ENCODE data around the gene OR8U1.

DNA sequence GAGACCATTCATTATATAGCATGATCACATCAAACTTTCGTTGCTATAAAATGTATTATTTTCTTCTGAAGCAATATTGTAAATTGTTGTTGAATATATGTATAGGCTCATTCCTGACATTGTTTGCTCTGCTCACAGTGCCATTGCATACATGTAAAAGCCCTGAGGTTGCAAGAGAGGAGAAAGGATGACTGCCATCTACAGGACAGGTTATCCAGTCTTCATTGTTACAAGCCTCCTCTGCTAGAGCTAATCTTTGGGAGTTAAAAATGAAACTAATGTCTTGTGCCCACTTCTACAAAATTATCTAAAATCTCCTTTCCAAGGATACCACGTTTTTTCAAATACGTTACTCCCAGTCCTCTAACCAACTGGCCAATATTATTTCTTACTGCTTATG is 20.6 kb downstream of the OR8U1 start:
- no peak for TF ChIP-seq POLR2AphosphoS5 (IDR thresholded peaks at IDR 0.05; ENCODE audit: low read depth, low read length)
- TF ChIP-seq, protein P1, sequence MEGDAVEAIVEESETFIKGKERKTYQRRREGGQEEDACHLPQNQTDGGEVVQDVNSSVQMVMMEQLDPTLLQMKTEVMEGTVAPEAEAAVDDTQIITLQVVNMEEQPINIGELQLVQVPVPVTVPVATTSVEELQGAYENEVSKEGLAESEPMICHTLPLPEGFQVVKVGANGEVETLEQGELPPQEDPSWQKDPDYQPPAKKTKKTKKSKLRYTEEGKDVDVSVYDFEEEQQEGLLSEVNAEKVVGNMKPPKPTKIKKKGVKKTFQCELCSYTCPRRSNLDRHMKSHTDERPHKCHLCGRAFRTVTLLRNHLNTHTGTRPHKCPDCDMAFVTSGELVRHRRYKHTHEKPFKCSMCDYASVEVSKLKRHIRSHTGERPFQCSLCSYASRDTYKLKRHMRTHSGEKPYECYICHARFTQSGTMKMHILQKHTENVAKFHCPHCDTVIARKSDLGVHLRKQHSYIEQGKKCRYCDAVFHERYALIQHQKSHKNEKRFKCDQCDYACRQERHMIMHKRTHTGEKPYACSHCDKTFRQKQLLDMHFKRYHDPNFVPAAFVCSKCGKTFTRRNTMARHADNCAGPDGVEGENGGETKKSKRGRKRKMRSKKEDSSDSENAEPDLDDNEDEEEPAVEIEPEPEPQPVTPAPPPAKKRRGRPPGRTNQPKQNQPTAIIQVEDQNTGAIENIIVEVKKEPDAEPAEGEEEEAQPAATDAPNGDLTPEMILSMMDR (IDR thresholded peaks at IDR 0.05): no peak; the same call in 1 of the 2 replicates
- TF ChIP-seq, protein P2, sequence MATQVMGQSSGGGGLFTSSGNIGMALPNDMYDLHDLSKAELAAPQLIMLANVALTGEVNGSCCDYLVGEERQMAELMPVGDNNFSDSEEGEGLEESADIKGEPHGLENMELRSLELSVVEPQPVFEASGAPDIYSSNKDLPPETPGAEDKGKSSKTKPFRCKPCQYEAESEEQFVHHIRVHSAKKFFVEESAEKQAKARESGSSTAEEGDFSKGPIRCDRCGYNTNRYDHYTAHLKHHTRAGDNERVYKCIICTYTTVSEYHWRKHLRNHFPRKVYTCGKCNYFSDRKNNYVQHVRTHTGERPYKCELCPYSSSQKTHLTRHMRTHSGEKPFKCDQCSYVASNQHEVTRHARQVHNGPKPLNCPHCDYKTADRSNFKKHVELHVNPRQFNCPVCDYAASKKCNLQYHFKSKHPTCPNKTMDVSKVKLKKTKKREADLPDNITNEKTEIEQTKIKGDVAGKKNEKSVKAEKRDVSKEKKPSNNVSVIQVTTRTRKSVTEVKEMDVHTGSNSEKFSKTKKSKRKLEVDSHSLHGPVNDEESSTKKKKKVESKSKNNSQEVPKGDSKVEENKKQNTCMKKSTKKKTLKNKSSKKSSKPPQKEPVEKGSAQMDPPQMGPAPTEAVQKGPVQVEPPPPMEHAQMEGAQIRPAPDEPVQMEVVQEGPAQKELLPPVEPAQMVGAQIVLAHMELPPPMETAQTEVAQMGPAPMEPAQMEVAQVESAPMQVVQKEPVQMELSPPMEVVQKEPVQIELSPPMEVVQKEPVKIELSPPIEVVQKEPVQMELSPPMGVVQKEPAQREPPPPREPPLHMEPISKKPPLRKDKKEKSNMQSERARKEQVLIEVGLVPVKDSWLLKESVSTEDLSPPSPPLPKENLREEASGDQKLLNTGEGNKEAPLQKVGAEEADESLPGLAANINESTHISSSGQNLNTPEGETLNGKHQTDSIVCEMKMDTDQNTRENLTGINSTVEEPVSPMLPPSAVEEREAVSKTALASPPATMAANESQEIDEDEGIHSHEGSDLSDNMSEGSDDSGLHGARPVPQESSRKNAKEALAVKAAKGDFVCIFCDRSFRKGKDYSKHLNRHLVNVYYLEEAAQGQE (IDR thresholded peaks at IDR 0.05; ENCODE audit: insufficient read depth in 1 of 2, low read depth in 2 of 2, low read length in 1 of 2): no peak
